GM20431 (cell line): ENCODE measurements around the gene CAPSL.
"Not testable (repeated sequence)": the region's sequence is repeated elsewhere in the genome, so short reads cannot be mapped to it uniquely, and the experiment has no call there.

Experiments used
- in situ Hi-C: fragments of 300-500 bp; cut with MseI, MboI; formaldehyde crosslinking; loops from one replicate; pipeline ENCODE4 v1.15.0; 2020; ENCODE audit warnings: low sequenced_read_pairs; ENCODE audit not compliant: unreplicated experiment

CAPSL gene

DNA sequence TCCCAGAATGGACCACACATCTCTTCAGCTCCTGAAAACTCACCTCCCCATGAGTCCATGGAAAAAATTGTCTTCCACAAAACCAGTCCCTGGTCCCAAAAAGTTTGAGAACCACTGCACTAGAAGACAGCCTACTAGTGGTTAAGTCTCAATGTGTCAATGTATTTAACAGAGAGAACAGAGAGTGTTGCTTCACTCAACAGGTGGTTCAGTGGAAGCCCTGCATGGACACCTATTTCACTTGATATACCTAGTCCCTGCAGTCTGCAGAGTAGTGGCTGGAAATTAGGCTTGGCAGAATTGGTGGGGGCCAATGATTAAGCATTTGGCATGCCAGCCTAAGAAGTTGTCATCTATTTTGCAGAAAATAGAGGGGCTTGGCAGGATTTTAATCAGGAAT lies 58.8 kb downstream of the CAPSL start:
- in situ Hi-C loops = no loop called here

DNA sequence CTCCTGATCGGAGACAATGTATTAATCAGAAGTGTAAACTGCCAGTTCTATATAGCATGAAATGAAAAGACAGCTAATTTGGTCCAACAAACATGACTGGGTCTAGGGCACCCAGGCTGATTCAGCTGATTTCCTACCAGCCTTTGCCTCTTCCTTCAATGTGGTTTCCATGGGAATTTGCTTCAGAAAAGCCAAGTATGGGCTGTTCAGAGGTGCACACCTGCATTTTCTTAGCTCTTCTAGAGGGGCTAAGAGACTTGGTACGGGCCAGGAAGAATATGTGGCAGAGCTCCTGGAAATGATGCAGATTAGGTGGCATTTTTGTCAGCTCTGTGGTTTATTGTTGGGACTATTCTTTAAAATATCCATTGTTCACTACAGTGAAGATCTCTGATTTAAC lies 59.3 kb downstream of the CAPSL start:
- in situ Hi-C loops = no loop called here

DNA sequence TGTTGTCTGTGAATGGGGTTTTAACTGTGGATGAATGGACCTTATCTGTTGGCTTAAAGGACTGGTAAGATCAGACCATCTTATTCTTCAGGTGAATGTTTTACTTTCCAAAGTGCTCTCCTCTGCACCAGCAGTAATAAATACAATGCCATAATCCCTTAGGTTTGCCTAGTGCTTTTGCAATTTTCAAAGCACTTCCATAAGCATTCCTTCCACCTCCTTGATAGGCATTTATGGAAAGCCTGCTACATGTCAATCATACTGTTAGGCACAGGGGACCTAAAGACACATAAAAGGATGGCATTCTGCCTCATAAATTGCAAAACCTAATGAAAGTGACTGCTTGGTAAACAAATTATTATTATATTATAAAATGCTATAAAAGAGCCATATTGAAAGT lies 60.3 kb downstream of the CAPSL start:
- in situ Hi-C loops = no loop called here

DNA sequence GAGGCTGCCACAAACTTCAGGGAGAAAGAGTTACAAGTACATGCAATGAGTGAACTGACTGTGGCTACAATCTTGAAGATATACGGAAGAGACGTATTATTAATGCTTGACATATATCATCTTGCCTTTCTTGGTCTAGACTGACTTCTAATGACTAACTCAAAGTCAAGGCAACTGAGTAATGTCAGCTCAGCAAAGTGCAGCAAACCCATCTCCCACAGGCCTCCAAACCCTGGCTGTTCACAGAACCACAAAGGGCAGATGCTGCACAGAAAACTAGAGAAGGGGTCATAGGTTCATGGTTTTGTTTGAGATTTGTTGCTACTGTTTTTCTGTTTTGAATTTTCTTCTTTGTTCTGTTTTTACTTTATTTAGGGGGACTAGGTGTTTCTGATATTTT lies 60.8 kb downstream of the CAPSL start:
- in situ Hi-C loops = no loop called here

DNA sequence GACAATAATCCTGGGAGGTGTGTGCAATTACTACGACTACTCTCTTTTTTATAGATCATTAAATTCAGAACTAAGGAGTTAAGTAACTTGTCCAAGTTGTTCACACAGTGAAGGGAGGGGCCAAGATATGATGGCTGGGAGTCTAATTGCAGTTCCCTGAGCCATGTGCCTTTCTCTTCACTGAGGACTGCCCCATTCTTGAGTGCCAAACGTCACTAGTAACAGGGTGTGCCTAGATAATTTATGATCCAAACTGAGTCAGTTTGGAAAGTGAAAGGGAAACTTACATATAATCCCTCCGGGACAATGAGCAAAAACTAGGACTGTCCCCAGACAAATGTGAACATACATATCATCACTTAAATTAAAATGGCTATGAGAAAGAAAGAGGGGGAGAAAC lies 61.5 kb downstream of the CAPSL start:
- in situ Hi-C loops = no loop called here

DNA sequence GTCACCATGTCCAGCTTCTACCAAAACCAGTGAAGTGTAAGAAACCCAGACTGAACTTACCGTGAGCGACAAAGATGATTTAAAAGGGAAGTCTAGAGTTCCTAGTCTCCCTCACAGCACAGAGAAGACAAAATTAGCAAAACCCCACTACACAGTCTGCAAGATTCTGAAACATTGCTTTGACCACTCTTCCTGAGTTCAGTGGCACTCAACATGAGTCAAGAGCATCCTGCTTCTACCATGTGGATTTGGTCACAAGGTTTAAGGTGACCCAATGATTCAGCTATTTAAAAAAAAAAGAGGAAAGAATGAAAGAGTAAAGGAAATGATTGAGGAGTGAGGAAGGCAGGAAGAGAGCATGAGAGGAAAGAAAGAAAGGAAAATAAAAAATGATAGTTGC lies 62.0 kb downstream of the CAPSL start:
- in situ Hi-C loops = no loop called here

DNA sequence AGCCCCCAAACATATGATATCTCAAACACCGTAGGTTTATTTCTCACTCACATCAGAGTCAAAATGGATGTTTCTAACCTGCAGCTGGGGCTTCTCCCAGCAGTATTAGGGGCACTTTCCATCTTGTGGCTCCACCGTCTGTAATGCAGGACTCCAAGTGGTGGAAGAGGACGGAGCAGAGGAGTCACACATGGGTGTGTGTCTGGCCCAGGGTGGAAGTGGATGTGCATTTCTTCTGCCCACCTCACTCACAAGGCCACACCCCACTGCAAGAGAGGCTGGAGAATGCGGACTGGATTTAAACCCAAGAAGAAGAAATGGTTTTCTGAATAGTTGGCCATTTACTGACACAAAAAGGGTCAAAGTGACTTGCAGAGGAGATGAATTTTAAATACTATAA lies 67.8 kb downstream of the CAPSL start:
- in situ Hi-C loops = no loop called here

DNA sequence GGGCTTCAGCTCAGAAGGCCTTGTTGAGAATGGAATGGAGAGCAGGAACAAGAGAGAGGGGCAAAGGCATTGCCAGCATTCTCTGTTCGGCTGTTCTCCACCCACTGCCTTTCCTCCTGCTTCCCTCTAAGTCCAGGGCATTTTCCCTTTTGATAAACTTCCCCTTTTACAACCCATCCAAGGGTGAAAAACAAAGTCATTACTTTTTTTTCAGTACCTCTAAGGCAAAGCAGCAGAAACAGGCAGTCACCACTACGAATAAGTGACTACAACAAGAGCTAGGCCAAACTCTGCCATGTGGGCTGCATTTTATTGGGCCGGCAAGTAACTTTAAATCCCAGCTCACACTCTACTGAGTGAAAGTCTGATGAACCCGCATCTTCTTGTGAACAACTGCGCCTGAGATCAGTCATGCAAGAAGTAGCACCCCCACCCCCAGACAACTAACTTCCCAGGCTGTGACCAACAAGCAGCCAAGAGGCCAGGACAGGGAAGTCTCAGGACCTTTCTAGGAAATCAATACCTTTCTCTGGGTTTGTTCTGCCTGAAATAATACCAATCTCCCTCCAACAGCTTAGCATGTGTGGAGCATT lies 68.6 kb downstream of the CAPSL start:
- in situ Hi-C loops = no loop called here

DNA sequence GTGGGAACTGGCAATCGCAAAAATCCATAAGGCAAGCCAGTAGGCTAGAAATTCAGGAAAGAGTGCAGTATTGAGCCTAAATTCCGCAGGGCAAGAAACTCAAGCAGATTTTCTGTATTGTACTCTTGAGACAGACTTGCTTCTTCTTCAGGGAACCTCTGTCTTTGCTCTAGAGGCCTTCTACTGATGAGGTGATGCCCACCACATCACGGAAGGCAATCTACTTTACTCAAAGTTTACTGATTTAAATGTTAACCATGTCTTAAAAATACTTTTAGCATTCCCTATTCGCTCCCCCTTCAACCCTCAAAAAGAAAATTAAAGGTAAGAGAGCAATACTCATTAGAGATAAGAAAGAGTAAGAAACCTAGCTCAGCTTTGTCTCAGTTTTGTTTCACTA lies 70.4 kb downstream of the CAPSL start:
- in situ Hi-C loops = no loop called here

DNA sequence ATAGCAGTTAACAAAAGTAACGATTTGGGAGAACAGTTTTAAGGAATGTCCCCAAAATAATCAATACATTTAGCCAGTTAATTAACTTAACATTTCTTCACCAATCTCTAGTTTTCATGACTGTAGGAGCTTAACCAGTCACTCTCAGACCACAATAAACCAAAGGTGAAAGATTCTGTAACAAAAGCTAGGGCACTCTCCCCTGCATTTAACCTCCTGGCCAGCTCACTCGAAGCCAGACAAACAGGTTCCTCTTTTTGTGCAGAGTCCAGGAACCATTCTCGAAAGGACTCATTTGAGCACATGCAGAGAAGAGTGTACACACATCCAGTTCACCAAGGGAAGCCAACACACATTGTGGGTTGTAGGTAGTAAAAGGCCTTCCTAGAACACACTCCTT lies 75.3 kb downstream of the CAPSL start:
- in situ Hi-C loops = no loop called here

DNA sequence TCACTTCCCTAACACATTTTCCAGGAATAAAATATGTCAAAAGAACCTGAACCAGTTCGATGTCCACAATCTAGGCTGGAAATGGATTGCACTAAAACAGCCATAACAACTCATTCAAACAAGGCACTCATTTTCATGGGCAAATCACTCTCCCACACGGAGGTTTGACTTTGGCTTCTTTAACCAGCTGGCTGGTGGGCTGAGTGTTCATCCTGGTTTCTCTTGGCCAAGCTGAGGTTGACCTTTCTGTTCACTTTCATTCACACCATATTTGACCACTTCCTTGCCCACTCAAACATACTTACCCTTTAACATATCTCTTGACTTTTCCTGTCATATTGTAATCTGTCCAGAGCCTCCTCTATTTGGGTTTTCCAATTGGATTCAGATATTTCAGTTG lies 76.3 kb downstream of the CAPSL start:
- in situ Hi-C loops = no loop called here

DNA sequence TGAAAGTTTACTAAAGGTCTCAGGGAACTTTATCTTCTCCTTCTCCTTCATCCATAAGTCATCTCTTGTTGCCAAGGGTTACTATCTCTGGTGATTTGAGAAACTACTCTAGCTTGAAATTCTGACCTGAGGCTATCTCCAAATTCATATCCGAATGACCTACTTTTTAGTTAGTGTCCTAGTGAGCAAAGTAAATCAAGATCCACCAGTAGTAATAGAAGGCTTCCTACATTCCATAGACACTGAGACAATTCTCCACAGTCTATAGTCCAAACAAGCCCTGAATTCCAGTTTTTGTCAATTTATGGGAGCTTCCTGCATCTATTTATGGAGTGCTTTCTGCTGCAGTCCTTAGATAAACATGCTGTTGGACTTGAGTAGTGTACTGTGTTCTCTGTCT lies 76.7 kb downstream of the CAPSL start:
- in situ Hi-C loops = no loop called here

DNA sequence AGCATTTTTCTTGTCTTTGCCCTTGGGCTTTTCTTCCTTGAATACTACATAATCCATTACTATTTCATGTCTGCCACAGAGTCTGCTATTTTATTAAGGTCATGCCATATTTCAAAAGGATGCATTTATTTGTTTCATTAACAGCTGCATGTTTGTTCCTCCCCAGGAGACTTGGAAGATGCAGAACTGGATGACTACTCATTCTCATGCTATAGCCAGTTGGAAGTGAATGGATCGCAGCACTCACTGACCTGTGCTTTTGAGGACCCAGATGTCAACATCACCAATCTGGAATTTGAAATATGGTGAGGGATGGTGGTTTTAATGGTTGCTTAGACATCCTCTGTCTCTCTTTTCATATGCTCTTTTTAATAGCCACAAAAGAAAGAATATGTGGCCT lies 77.7 kb downstream of the CAPSL start:
- in situ Hi-C loops = no loop called here

DNA sequence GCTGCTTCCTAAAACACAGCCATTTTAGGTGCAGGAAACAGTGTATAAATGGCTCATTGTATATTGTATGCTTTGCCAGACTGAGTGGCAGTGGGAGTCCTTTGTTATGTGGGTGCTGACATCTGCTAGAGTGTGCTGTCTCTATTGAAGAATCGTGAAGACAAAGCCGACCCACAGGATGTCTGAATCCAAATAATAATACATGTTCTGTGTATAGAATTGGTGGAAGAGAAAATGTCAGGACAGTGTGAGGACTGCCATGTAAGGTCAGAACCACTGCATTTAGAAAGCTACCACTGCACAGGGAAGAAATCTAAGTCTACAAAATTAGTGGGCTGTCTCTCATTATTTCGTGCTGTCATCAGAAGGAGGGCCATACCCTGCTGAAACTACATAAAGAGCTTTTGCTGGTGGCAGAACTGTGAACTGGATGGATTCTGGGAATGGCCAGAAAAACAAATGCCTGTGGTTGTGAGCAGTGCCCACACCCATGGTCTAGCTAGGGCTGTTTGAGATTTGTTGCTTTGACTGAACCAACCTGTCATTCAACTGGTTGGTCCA lies 79.2 kb downstream of the CAPSL start:
- in situ Hi-C loops = no loop called here

DNA sequence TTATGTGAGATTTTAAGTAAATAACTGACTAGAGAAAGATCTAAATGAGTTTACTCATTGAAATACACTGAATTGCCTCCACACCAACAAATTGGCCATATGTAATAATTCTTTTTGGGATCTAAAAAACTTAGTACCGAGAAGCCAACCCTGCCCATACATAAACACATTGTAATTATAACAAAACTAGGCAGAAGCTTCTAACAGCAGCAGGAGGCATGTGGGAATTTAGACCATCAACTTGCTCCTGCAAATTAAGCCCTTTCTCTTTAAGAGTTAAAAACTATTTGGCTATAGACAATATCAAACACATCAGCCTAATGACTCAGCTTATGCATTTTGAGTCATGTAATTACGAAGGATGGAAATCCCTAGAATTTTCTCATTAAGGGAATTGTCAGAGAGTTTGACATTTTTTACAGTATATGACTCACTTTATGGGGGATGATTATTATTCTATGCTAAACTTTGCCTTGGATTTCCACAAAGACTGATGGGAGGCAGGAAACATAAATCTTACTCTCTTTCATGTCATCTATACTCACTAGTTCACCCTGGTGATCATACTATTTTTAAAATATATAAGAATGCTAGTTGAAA lies 80.7 kb downstream of the CAPSL start:
- in situ Hi-C loops = no loop called here

DNA sequence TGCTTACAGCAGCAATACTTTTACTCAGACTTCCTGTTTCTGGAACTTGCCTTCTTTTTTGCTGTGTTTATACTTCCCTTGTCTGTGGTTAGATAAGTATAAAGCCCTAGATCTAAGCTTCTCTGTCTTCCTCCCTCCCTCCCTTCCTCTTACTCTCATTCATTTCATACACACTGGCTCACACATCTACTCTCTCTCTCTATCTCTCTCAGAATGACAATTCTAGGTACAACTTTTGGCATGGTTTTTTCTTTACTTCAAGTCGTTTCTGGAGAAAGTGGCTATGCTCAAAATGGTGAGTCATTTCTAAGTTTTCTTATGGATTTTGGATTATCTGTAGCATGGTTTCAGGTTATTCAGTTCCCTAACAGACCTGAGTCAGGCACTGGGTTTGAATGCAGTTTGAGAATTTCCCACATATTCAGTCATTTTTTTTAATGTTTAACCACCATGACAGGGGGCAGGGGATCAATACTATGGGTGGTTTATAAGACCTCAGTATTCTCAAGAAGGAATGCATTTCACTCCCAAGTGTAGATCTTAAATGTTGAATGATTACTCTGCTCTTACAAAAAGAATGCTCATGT lies 81.6 kb downstream of the CAPSL start, which contains the start of gene IL7R:
TSS of gene IL7R (plus strand) at position 127 of the 587 bp plus-strand sequence. CDS start at position 214, 87 bp downstream.
- in situ Hi-C loops = no loop called here

DNA sequence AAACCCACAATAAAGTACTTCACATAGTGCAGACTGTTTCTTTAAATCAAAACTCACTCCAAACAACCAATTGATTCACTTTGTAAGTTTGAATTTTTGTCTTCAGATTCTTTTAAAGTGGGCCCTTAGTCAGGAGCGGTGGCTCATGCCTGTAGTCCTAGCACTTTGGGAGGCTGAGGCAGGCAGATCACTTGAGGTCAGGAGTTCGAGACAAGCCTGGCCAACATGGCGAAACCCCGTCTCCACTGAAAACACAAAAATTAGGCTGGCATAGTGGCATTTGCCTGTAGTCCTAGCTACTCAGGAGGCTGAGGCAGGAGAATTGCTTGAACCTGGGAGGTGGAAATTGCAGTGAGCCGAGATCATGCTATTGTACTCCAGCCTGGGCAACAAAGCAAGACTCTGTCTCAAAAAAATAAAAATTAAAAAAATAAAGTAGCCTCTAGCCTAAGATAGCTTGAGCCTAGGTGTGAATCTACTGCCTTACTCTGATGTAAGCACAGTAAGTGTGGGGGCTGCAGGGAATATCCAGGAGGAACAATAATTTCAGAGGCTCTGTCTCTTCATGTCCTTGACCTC lies 82.1 kb downstream of the CAPSL start:
- in situ Hi-C loops = not testable (repeated sequence)

DNA sequence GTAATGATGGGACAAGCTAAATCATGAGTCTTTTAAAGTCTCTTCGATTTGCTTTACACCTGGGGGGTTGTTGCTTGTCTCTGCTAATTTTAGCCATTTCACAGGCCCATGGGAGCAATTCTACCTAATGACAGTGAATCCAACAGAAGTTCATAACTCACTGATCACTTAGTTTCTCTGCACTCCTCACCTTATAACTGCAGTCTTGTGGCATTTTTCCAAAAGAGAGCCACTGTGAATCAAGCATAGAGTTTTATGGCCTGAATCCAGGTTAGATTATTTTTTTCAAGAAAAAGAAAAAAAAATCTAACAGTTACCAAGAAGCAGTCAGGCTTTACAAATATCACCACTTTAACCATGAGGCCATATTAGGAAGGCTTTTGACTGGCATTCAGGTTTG lies 83.2 kb downstream of the CAPSL start:
- in situ Hi-C loops = no loop called here
